PC-3 (cell line): ENCODE measurements around the gene C10orf71.

Source experiments
- CTCF ChIP-seq: fragments of 300-600 bp; sonication (generic); conservative IDR thresholded peaks from 2 replicates; pipeline ENCODE4 v1.5.1; 2017; ENCODE audit warnings: antibody characterized with exemption, low read depth, mild to moderate bottlenecking, low read length
- EZH2 ChIP-seq: fragments of 300-600 bp; sonication (generic); IDR thresholded peaks from one replicate; pipeline ENCODE4 v1.6.1; 2017; ENCODE audit warnings: antibody characterized with exemption, mild to moderate bottlenecking, low read length; ENCODE audit not compliant: unreplicated experiment

- no peak for TF ChIP-seq EZH2
- TF ChIP-seq CTCF: no peak
These were observed 8.4 kb upstream of the C10orf71 start for GRCh38 chr10:49290607-49291006.
